HG03460 (cell line): ENCODE measurements around the gene ZNF652.
"Not testable (repeated sequence)": the region's sequence is repeated elsewhere in the genome, so short reads cannot be mapped to it uniquely, and the experiment has no call there.

Source experiments
- ATAC-seq: cut with Tn5 transposase; IDR thresholded peaks from one replicate; pipeline ENCODE4 v1.9.1; 2021; ENCODE audit not compliant: unreplicated experiment

The ZNF652 gene

DNA sequence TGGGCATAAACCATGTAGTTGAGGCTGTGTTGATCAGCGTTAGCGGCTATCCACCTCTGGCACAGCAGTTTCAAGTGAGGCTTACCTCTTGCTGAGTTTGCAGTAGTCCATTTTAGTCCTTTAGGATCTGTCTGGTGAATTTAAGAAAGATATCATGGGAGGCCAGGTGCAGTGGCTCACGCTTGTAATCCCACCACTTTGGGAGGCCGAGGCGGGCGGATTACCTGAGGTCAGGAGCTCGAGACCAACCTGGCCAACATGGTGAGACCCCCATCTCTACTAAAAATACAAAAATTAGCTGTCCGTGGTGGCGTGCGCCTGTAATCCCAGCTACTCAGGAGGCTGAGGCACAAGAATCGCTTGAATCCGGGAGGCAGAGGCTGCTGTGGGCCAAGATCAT, 86.1 kb downstream of the ZNF652 start:
- ATAC-seq = not testable (repeated sequence)

DNA sequence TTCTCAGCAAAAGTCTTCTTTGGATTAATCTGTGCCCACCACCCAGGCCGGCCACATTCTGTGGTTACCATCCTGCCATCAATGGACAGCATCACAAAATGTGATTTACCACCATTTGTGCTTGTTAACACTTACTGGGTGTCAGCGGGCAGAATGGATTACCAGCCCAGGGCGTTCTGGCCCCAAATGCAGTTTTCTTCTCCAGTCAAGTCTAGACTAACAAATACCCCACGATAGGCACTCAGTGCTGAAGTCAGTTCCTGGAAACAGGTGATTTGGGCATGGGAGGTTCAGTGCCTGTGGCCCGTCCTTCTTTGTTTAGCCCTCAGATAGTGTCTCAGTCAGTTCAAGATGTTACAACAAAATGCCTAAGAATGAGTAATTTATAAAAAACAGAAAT, 92.7 kb downstream of the ZNF652 start:
- ATAC-seq = no peak

DNA sequence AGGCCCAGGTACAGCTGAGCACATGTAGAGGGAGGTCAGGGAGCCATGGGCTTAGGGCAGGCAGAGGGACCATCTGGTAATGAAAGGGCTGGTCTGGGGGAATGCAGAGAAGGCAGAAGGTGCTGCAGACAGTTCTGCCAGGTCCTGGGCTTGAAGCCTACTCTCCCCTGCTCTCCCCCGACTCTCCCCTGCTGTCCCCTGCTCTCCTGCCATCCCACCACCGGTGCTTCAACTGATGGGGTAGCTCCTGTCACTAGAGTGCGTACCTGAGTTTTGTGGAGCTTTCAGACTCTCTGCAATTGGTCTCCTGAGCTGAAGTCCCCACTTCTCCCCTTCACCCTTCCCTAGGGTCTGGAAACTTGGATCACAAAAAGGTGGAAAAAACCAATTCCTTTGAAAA, 94.1 kb downstream of the ZNF652 start:
- ATAC-seq = no peak

DNA sequence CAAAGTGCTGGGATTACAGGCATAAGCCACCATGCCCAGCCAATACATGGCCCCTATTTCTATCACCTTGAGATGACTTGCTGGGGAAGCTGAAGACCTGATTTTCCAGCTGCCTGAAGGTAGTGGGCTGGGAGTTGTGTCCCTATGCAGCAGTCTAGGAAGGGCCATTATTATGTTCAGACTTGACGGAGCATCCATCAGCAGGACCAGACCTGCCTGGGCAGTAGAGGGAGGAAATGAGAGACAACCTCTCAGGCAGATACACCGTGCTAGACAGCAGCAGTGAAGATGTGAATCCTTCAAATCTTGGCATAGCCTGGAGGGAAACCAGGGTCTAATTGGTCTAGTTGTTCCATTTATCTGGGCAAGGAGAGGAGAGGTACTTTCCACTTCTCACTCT, 95.8 kb downstream of the ZNF652 start:
- ATAC-seq = no peak

- not testable (repeated sequence) for ATAC-seq
Observed at GRCh38 chr17:49261540-49261939, 100.5 kb downstream of the ZNF652 start.

- no peak for ATAC-seq
Observed at GRCh38 chr17:49260817-49261291, 101.2 kb downstream of the ZNF652 start.

DNA sequence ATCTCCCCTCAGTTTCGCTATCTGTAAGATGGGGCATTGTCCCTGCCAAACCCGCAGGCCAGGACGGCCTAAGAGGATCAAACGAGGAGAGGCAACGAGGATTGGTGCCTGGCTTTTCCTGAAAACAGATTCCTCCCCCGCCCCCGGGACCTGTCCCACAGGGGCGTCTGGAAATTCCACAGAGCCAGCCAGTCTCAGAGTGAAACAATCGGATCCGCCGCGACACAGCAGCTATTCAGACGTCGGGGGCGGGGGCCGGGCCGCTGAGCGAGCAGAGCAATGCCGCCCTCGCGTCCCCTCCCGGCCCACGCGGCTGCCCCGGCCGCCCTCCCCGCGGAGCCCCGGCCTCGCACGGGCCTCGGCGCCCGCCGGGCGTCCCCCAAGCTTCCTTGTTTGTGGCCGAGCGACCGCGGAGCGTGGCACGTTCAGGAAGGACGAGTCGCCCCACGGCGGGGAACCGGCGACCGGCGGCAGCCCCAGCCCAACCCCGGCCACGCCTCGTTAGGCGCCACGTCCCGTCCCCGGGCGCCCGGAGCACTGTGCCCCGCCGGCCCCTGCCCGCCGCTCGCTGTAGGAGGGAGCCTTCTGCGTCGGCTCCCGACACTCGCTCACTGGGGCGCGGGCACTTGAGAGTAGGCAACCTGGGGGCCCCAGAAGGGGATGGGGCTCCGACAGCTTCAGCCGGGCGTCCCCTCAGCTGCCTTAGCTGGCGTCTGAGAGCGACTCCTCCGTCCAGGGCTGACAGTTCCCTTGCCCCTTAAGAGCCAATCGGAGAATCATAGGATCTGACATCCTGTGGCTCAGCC, 101.8 kb downstream of the ZNF652 start:
- ATAC-seq = no peak

GRCh38 chr17:49259663-49260010, 102.4 kb downstream of the ZNF652 start:
- ATAC-seq = no peak

GRCh38 chr17:49258394-49258793, 103.7 kb downstream of the ZNF652 start:
- ATAC-seq = no peak

- ATAC-seq = no peak
Observed at GRCh38 chr17:49255125-49255524, 106.9 kb downstream of the ZNF652 start.

- no peak for ATAC-seq
Observed at GRCh38 chr17:49254066-49254465, 108.0 kb downstream of the ZNF652 start.

- ATAC-seq = no peak
Observed at GRCh38 chr17:49252148-49252695, 109.8 kb downstream of the ZNF652 start.

DNA sequence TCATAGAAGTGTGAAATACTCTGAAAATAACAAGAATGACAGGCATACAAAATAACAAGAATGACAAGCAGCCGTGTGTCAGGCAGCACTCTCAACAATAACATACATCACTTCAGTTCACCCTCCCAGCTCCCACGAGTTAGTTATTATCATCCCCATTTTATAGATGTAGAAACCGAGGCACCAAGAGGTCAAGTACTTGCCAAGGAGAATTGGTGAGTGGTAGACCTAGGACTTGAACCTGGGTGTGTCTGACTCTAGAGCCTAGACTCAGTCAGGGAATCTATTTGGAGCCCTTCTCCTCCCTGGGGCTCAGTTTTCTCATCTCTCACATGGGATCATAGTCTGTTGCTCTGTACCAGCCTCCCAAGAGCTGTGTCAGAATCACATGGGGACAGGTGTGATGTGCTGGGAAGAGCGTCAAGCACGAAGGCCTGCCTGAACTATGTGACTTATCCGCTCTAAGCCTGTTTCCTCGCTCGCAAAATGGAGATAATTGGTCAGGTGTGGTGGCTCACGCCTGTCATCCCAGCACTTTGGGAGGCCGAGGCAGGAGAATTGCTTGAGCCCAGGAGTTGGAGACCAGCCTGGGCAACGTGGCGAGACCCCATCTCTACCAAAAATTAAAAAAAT, 112.0 kb downstream of the ZNF652 start:
- ATAC-seq = no peak

GRCh38 chr17:49249292-49249794, 112.7 kb downstream of the ZNF652 start:
- no peak for ATAC-seq

DNA sequence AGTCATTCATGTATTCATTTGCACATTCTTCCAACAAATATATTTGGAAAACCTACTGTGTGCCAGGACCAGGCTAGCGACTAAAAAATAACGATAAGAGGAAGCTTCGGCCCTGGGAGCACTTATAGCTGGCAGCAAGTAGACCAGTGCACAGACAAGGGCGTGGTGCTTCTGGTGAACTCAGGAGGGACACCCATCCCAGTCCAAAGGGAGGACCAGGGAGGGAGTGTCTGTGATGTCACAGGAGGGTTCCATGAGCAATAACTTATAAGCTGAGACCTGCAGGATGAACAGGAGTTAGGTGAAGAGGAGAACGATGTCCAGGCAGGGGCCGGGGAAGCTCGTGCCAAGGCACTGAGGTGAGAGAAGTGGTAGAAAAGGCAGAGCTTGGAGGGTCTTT, 114.1 kb downstream of the ZNF652 start:
- no peak for ATAC-seq

- ATAC-seq = no peak
Observed at GRCh38 chr17:49244839-49245238, 117.2 kb downstream of the ZNF652 start.
